WTC11 (cell line): ENCODE results near the gene KRT83.
"Not testable (repeated sequence)": the region's sequence is repeated elsewhere in the genome, so short reads cannot be mapped to it uniquely, and the experiment has no call there.

ENCODE experiments used
- TCF7 ChIP-seq: sonication (generic); formaldehyde crosslinking; IDR thresholded peaks from 2 replicates; pipeline ENCODE4 v1.8.0; 2022; ENCODE audit warnings: mild to moderate bottlenecking, low read depth, missing genetic modification reagents, moderate library complexity
- TF ChIP-seq, protein P1 (sequence below): fragments of 200-600 bp; IDR thresholded peaks from 2 replicates; pipeline ENCODE4 v1.8.0; 2022; ENCODE audit warnings: antibody characterized with exemption

DNA sequence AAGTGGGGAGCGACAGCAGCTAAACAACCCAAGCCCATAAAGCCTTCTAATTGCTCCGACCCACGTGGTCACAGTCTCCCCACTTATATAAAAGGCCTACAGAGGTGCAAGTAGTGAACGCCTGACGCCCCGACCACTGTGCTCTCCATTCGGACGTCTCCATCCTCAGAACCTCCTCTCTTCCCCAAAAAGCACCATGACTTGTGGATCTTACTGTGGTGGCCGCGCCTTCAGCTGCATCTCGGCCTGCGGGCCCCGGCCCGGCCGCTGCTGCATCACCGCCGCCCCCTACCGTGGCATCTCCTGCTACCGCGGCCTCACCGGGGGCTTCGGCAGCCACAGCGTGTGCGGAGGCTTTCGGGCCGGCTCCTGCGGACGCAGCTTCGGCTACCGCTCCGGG lies 19.5 kb downstream of the KRT83 start:
- TF ChIP-seq, protein P1, sequence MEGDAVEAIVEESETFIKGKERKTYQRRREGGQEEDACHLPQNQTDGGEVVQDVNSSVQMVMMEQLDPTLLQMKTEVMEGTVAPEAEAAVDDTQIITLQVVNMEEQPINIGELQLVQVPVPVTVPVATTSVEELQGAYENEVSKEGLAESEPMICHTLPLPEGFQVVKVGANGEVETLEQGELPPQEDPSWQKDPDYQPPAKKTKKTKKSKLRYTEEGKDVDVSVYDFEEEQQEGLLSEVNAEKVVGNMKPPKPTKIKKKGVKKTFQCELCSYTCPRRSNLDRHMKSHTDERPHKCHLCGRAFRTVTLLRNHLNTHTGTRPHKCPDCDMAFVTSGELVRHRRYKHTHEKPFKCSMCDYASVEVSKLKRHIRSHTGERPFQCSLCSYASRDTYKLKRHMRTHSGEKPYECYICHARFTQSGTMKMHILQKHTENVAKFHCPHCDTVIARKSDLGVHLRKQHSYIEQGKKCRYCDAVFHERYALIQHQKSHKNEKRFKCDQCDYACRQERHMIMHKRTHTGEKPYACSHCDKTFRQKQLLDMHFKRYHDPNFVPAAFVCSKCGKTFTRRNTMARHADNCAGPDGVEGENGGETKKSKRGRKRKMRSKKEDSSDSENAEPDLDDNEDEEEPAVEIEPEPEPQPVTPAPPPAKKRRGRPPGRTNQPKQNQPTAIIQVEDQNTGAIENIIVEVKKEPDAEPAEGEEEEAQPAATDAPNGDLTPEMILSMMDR, result not testable (repeated sequence)
- TF ChIP-seq TCF7 (CRISPR knock-in tag), result not testable (repeated sequence)
